H9 (cell line): Measurements from ENCODE around the gene KCNIP1. TPM values are rescaled to one million over a fixed set of nuclear protein-coding genes. Genes with fewer than 3 reads are reported as not detected.

Experiments
- DNase-seq: peaks from one replicate; pipeline ENCODE4 v3.0.0-alpha.2; 2017
- H2AFZ ChIP-seq: one replicate; pipeline ENCODE4 v1.6.1; 2013; ENCODE audit warnings: mild to moderate bottlenecking, low read length, control low read depth, moderate library complexity
- H2AK5ac ChIP-seq: 2 replicates; pipeline ENCODE4 v1.6.1; 2013; ENCODE audit warnings: low read length, control low read depth, mixed read lengths; ENCODE audit not compliant: insufficient read length
- H2BK120ac ChIP-seq: one replicate; pipeline ENCODE4 v1.6.1; 2013; ENCODE audit warnings: low read depth, mild to moderate bottlenecking, low read length, control low read depth, inconsistent platforms; ENCODE audit not compliant: poor library complexity, severe bottlenecking
- H2BK12ac ChIP-seq: 2 replicates; pipeline ENCODE4 v1.6.1; 2013; ENCODE audit warnings: low read length, control low read depth, mixed read lengths, low read depth; ENCODE audit not compliant: insufficient read length
- H2BK15ac ChIP-seq: 2 replicates; pipeline ENCODE4 v1.6.1; 2013; ENCODE audit warnings: low read depth, low read length, control low read depth
- H2BK20ac ChIP-seq: one replicate; pipeline ENCODE4 v1.6.1; 2013; ENCODE audit warnings: low read depth, mild to moderate bottlenecking, low read length, control low read depth, inconsistent platforms; ENCODE audit not compliant: poor library complexity, severe bottlenecking
- H2BK5ac ChIP-seq: 2 replicates; pipeline ENCODE4 v1.6.1; 2013; ENCODE audit warnings: low read length, control low read depth, mixed read lengths; ENCODE audit not compliant: insufficient read length
- H3K14ac ChIP-seq: 2 replicates; pipeline ENCODE4 v1.6.1; 2013; ENCODE audit warnings: low read length, control low read depth; ENCODE audit not compliant: insufficient read depth
- H3K18ac ChIP-seq: 2 replicates; pipeline ENCODE4 v1.6.1; 2013; ENCODE audit warnings: low read depth, mild to moderate bottlenecking, mixed read lengths, low read length, control low read depth; ENCODE audit not compliant: insufficient read length
- H3K23ac ChIP-seq: 2 replicates; pipeline ENCODE4 v1.6.1; 2013; ENCODE audit warnings: low read length, control low read depth, mixed read lengths, low read depth; ENCODE audit not compliant: insufficient read length
- H3K23me2 ChIP-seq: 2 replicates; pipeline ENCODE4 v1.6.1; 2013; ENCODE audit warnings: low read depth, mild to moderate bottlenecking, mixed read lengths, low read length, control low read depth; ENCODE audit not compliant: insufficient read length, poor library complexity, severe bottlenecking
- H3K27ac ChIP-seq: 2 replicates; pipeline ENCODE4 v1.5.1; 2013; ENCODE audit warnings: low read length, control low read depth, mixed read lengths, low read depth; ENCODE audit not compliant: insufficient read length
- H3K27me3 ChIP-seq: 2 replicates; pipeline ENCODE4 v1.6.1; 2013; ENCODE audit warnings: low read length, control low read depth, inconsistent platforms; ENCODE audit not compliant: insufficient read depth
- H3K4ac ChIP-seq: 2 replicates; pipeline ENCODE4 v1.6.1; 2013; ENCODE audit warnings: low read depth, mild to moderate bottlenecking, control low read depth, inconsistent platforms, low read length, moderate library complexity
- H3K4me1 ChIP-seq: 2 replicates; pipeline ENCODE4 v1.6.1; 2013; ENCODE audit warnings: low read length, control low read depth, inconsistent platforms; ENCODE audit not compliant: insufficient read depth
- H3K4me2 ChIP-seq: 2 replicates; pipeline ENCODE4 v1.6.1; 2013; ENCODE audit warnings: low read length, control low read depth, mixed read lengths; ENCODE audit not compliant: insufficient read length, insufficient read depth
- H3K56ac ChIP-seq: 2 replicates; pipeline ENCODE4 v1.6.1; 2013; ENCODE audit warnings: low read depth, mild to moderate bottlenecking, mixed read lengths, low read length, control low read depth; ENCODE audit not compliant: insufficient read length
- H3K79me1 ChIP-seq: 2 replicates; pipeline ENCODE4 v1.6.1; 2013; ENCODE audit warnings: low read depth, mild to moderate bottlenecking, moderate library complexity, low read length, control low read depth, inconsistent platforms; ENCODE audit not compliant: insufficient read depth, poor library complexity, severe bottlenecking
- H3K79me2 ChIP-seq: 2 replicates; pipeline ENCODE4 v1.6.1; 2013; ENCODE audit warnings: low read length, control low read depth, inconsistent platforms; ENCODE audit not compliant: insufficient read depth
- H3K9ac ChIP-seq: 2 replicates; pipeline ENCODE4 v1.6.1; 2013; ENCODE audit warnings: low read length, control low read depth, mixed read lengths; ENCODE audit not compliant: insufficient read length; ENCODE audit errors: extremely low read depth
- H3K9me3 ChIP-seq: one replicate; pipeline ENCODE4 v1.6.1; 2013; ENCODE audit warnings: low read depth, low read length, inconsistent platforms; ENCODE audit not compliant: control insufficient read depth
- H3T11ph ChIP-seq: one replicate; pipeline ENCODE4 v1.6.1; 2013; ENCODE audit warnings: mild to moderate bottlenecking, low read length, control low read depth, inconsistent platforms
- H4K20me1 ChIP-seq: one replicate; pipeline ENCODE4 v1.6.1; 2013; ENCODE audit not compliant: control insufficient read depth, insufficient read length, insufficient read depth
- H4K5ac ChIP-seq: 2 replicates; pipeline ENCODE4 v1.6.1; 2013; ENCODE audit warnings: low read depth, mild to moderate bottlenecking, mixed read lengths, low read length, control low read depth; ENCODE audit not compliant: insufficient read length
- H4K8ac ChIP-seq: replicated peaks from 2 replicates; pipeline ENCODE4 v1.6.1; 2013; ENCODE audit warnings: low read length, control low read depth, mixed read lengths, low read depth; ENCODE audit not compliant: insufficient read length
- H4K91ac ChIP-seq: 2 replicates; pipeline ENCODE4 v1.6.1; 2013; ENCODE audit warnings: low read depth, mild to moderate bottlenecking, moderate library complexity, mixed read lengths, low read length, control low read depth; ENCODE audit not compliant: insufficient read length
- H3K27ac Mint-ChIP-seq, 3 experiments: 2 replicates in 2 of 3; 3 replicates in 1 of 3; pipeline ENCODE4 v1.8.0; 2020 to 2021; ENCODE audit warnings: mixed read lengths in 3 of 3, mild to moderate bottlenecking in 1 of 3, moderate library complexity in 1 of 3
- H3K27me3 Mint-ChIP-seq: 2 replicates; pipeline ENCODE4 v1.8.0; 2021; ENCODE audit warnings: low read depth, mild to moderate bottlenecking, moderate library complexity, mixed read lengths
- H3K36me3 Mint-ChIP-seq, 3 experiments: 2 replicates in 2 of 3; 3 replicates in 1 of 3; pipeline ENCODE4 v1.8.0; 2020 to 2021; ENCODE audit warnings: low read depth in 3 of 3, mixed read lengths in 3 of 3; ENCODE audit not compliant: insufficient read depth in 1 of 3
- H3K4me1 Mint-ChIP-seq, 2 experiments: 2 replicates each; pipeline ENCODE4 v1.8.0; 2020; ENCODE audit warnings: mixed read lengths in 2 of 2
- H3K4me3 Mint-ChIP-seq, 2 experiments: 2 replicates in 1 of 2; 3 replicates in 1 of 2; pipeline ENCODE4 v1.8.0; 2020 to 2021; ENCODE audit warnings: mild to moderate bottlenecking in 2 of 2, mixed read lengths in 2 of 2, moderate library complexity in 1 of 2
- H3K9me3 Mint-ChIP-seq, 2 experiments: 2 replicates in 1 of 2; 3 replicates in 1 of 2; pipeline ENCODE4 v1.8.0; 2020; ENCODE audit warnings: mild to moderate bottlenecking in 2 of 2, mixed read lengths in 2 of 2, moderate library complexity in 1 of 2
- CTCF ChIP-seq: fragments of 200-600 bp; sonication (generic); conservative IDR thresholded peaks from 3 replicates; pipeline ENCODE4 v1.8.0; 2021; ENCODE audit warnings: antibody characterized with exemption, mild to moderate bottlenecking
- WGBS: extraction: QIAGEN DNeasy Blood & Tissue Kit; methylation state at CpG from one replicate; pipeline ENCODE4 v1.1.7; 2013; ENCODE audit warnings: missing lambda C conversion rate, low lambda C conversion rate, mixed read lengths; ENCODE audit not compliant: insufficient read length; ENCODE audit errors: extremely low coverage; 5-methylcytosine and 5-hydroxymethylcytosine counted together
- long read RNA-seq: library from polyadenylated mRNA; unstranded; transcript quantifications from one replicate; pipeline ENCODE4 v2.0.0, GENCODE V29; 2020
- total RNA-seq: library from RNA; stranded (reverse); gene quantifications from 2 replicates; pipeline ENCODE4 v1.2.1, GENCODE V29; 2021

Gene KCNIP1
- 0.24 and 0.63 TPM in 2 replicates for total RNA-seq
- long read RNA-seq, result 0 reads

GRCh38 chr5:170503990-170504596 lies at the start of gene KCNIP1:
KCNIP1 (plus strand) TSS chr5:170504020.
- Mint-ChIP-seq H3K9me3 (no peaks in the 10 kb centered on the region; a peak in 1 of 5 replicates), H3K27me3 (peaks cover 52% of the 10 kb centered on the region), H3K27ac (no peak within 1 kb of the TSS), H3K4me1 (peaks cover 15 to 27% of the 10 kb centered on the region in 2 experiments), H3K4me3 (peak within 1 kb of the TSS; percentile 52 to 78), H3K36me3 (no peaks in the 10 kb centered on the region)
- Histone ChIP-seq H3K27me3 (peaks cover 13% of the 10 kb centered on the region; the same call in 1 of the 2 replicates), H4K91ac (no peak within 1 kb of the TSS), H2BK20ac (no peak within 1 kb of the TSS), H3K23ac (no peak within 1 kb of the TSS), H3K9ac (no peak within 1 kb of the TSS), H3K4ac (no peak within 1 kb of the TSS), H3K79me2 (no peaks in the 10 kb centered on the region), H3K9me3 (no peaks in the 10 kb centered on the region), H2AK5ac (no peak within 1 kb of the TSS), H2BK120ac (no peak within 1 kb of the TSS), H3K56ac (no peak within 1 kb of the TSS), H3K14ac (peak within 1 kb of the TSS; percentile 77), H2BK12ac (no peak within 1 kb of the TSS), H2BK5ac (no peak within 1 kb of the TSS), H4K20me1 (no peaks in the 10 kb centered on the region), H3K18ac (no peak within 1 kb of the TSS), H3T11ph (no peak within 1 kb of the TSS), H2AFZ (no peak within 1 kb of the TSS), H4K8ac (no peak within 1 kb of the TSS), H4K5ac (no peak within 1 kb of the TSS), H2BK15ac (no peak within 1 kb of the TSS), H3K4me2 (peak within 1 kb of the TSS; percentile 40), H3K23me2 (no peaks in the 10 kb centered on the region), H3K79me1 (no peaks in the 10 kb centered on the region), H3K27ac (no peak within 1 kb of the TSS), H3K4me1 (no peaks in the 10 kb centered on the region)
- no CpG with 5 or more reads among the region's 65 CpGs for WGBS
- DNase-seq, result peak; percentile 62
- TF ChIP-seq CTCF, result no peak
